Measurements from ENCODE around the gene HK3.

HK3 gene

GRCh38 chr5:176864755-176865154, 34.4 kb downstream of the HK3 start:
- Histone ChIP-seq H3K4me1 (ENCODE audit: low read length) (no peaks in the 10 kb centered on the region), H3K36me3 (replicated peaks; ENCODE audit: insufficient read depth, low read length) (no peaks in the 10 kb centered on the region), H3K27me3 (replicated peaks; ENCODE audit: insufficient read depth, low read length) (peaks cover 97% of the 10 kb centered on the region), H3K9ac (ENCODE audit: low read length) (no peak overlapping the region), H3K27ac (ENCODE audit: low read length) (no peak overlapping the region), H3K4me2 (ENCODE audit: low read depth, low read length) (no peak overlapping the region), H3F3A (ENCODE audit: insufficient read depth, low read length) (no peaks in the 10 kb centered on the region), H3K4me3 (ENCODE audit: low read length) (no peak overlapping the region), H2AFZ (ENCODE audit: low read length) (no peak overlapping the region), H4K20me1 (ENCODE audit: insufficient read depth, low read length) (no peaks in the 10 kb centered on the region), H3K9me2 (replicated peaks; ENCODE audit: insufficient read depth, low read length) (no peaks in the 10 kb centered on the region), H3K79me2 (ENCODE audit: low read length) (no peaks in the 10 kb centered on the region), H3K9me3 (replicated peaks; ENCODE audit: insufficient read depth, low read length) (no peaks in the 10 kb centered on the region)
- TF ChIP-seq EZH2 (optimal IDR thresholded peaks at IDR 0.05; ENCODE audit: low read depth, low read length) (no peak), CTCF (IDR thresholded peaks at IDR 0.05; ENCODE audit: low read length) (no peak)
- DNase-seq = no peak

- Histone ChIP-seq H3K4me1 (ENCODE audit: low read length) (no peaks in the 10 kb centered on the region), H3K27me3 (replicated peaks; ENCODE audit: insufficient read depth, low read length) (peaks cover 88% of the 10 kb centered on the region), H2AFZ (ENCODE audit: low read length) (no peak overlapping the region)
Observed at GRCh38 chr5:176863765-176864098, 35.4 kb downstream of the HK3 start.

GRCh38 chr5:176863041-176863764, 35.9 kb downstream of the HK3 start:
- Histone ChIP-seq H3K4me2 (ENCODE audit: low read depth, low read length) (no peak overlapping the region), H3K27me3 (replicated peaks; ENCODE audit: insufficient read depth, low read length) (peaks cover 86% of the 10 kb centered on the region)

More at GRCh38 chr5:176863765-176864098, 35.4 kb downstream of the HK3 start:
- H3K4me2 ChIP-seq (ENCODE audit: low read depth, low read length) = no peak overlapping the region
- no peaks in the 10 kb centered on the region for H3K36me3 ChIP-seq (replicated peaks; ENCODE audit: insufficient read depth, low read length)
- no peak overlapping the region for H3K4me3 ChIP-seq (ENCODE audit: low read length)
- no peaks in the 10 kb centered on the region for H3K9me2 ChIP-seq (replicated peaks; ENCODE audit: insufficient read depth, low read length)
- no peak for DNase-seq
- H4K20me1 ChIP-seq (ENCODE audit: insufficient read depth, low read length) = no peaks in the 10 kb centered on the region
- TF ChIP-seq CTCF (IDR thresholded peaks at IDR 0.05; ENCODE audit: low read length) (no peak), EZH2phosphoT487 (IDR thresholded peaks at IDR 0.05; ENCODE audit: low read length) (no peak), EZH2 (optimal IDR thresholded peaks at IDR 0.05; ENCODE audit: low read depth, low read length) (no peak)
- no peaks in the 10 kb centered on the region for H3F3A ChIP-seq (ENCODE audit: insufficient read depth, low read length)
- no peak overlapping the region for H3K27ac ChIP-seq (ENCODE audit: low read length)
- no peaks in the 10 kb centered on the region for H3K9me3 ChIP-seq (replicated peaks; ENCODE audit: insufficient read depth, low read length)
- no peaks in the 10 kb centered on the region for H3K79me2 ChIP-seq (ENCODE audit: low read length)
- no peak overlapping the region for H3K9ac ChIP-seq (ENCODE audit: low read length)

More at GRCh38 chr5:176863041-176863764, 35.9 kb downstream of the HK3 start:
- Histone ChIP-seq H2AFZ (ENCODE audit: low read length) (no peak overlapping the region), H3K4me3 (ENCODE audit: low read length) (no peak overlapping the region), H3F3A (ENCODE audit: insufficient read depth, low read length) (no peaks in the 10 kb centered on the region), H3K27ac (ENCODE audit: low read length) (no peak overlapping the region), H3K79me2 (ENCODE audit: low read length) (no peaks in the 10 kb centered on the region), H3K9ac (ENCODE audit: low read length) (no peak overlapping the region), H4K20me1 (ENCODE audit: insufficient read depth, low read length) (no peaks in the 10 kb centered on the region), H3K4me1 (ENCODE audit: low read length) (no peaks in the 10 kb centered on the region), H3K9me3 (replicated peaks; ENCODE audit: insufficient read depth, low read length) (no peaks in the 10 kb centered on the region), H3K9me2 (replicated peaks; ENCODE audit: insufficient read depth, low read length) (no peaks in the 10 kb centered on the region), H3K36me3 (replicated peaks; ENCODE audit: insufficient read depth, low read length) (no peaks in the 10 kb centered on the region)
- TF ChIP-seq CTCF (IDR thresholded peaks at IDR 0.05; ENCODE audit: low read length) = no peak
- no peak for TF ChIP-seq EZH2phosphoT487 (IDR thresholded peaks at IDR 0.05; ENCODE audit: low read length)
- TF ChIP-seq EZH2 (optimal IDR thresholded peaks at IDR 0.05; ENCODE audit: low read depth, low read length) = no peak
- DNase-seq = no peak

Data from MM.1S (cell line).